DND-41 (cell line): Measurements from ENCODE around the gene TRMO.

ENCODE experiments used
- ATAC-seq: fragments of 200-7000 bp; cut with Tn5 transposase; 3 replicates; pipeline ENCODE4 v1.9.1; 2021; ENCODE audit warnings: low read depth; ENCODE audit not compliant: insufficient read depth
- DNase-seq: peaks from one replicate; pipeline ENCODE4 v3.0.0-alpha.2; 2020
- H2AFZ ChIP-seq: 2 replicates; pipeline ENCODE4 v1.6.0; 2012; ENCODE audit warnings: low read depth, low read length
- H3K27ac ChIP-seq: 2 replicates; pipeline ENCODE4 v1.5.1; 2012; ENCODE audit warnings: low read length, inconsistent platforms
- H3K27me3 ChIP-seq: fragments of 200-600 bp; sonication (generic); 2 replicates; pipeline ENCODE4 v1.6.0; 2012; ENCODE audit warnings: low read length, mild to moderate bottlenecking, inconsistent platforms; ENCODE audit not compliant: insufficient read depth, poor library complexity
- H3K36me3 ChIP-seq: 2 replicates; pipeline ENCODE4 v1.5.1; 2012; ENCODE audit warnings: low read length, inconsistent platforms; ENCODE audit not compliant: insufficient read depth
- H3K4me1 ChIP-seq: 2 replicates; pipeline ENCODE4 v1.5.1; 2012; ENCODE audit warnings: mild to moderate bottlenecking, low read length; ENCODE audit not compliant: insufficient read depth
- H3K4me2 ChIP-seq: 2 replicates; pipeline ENCODE4 v1.6.0; 2012; ENCODE audit warnings: mild to moderate bottlenecking, moderate library complexity, low read length, inconsistent platforms; ENCODE audit not compliant: insufficient read depth
- H3K4me3 ChIP-seq, 2 experiments: fragments of 200-600 bp in 1 of 2; shearing (Covaris generic) in 1 of 2; 2 replicates each; pipeline ENCODE4 v1.5.1; 2012 to 2016; ENCODE audit warnings: inconsistent platforms in 2 of 2, low read length in 2 of 2, mild to moderate bottlenecking in 2 of 2, low read depth in 1 of 2, moderate library complexity in 1 of 2
- H3K79me2 ChIP-seq: 2 replicates; pipeline ENCODE4 v1.6.0; 2012; ENCODE audit warnings: low read length, inconsistent platforms; ENCODE audit not compliant: insufficient read depth
- H3K9ac ChIP-seq: 2 replicates; pipeline ENCODE4 v1.6.0; 2012; ENCODE audit warnings: low read depth, mild to moderate bottlenecking, inconsistent platforms, low read length, moderate library complexity
- H3K9me3 ChIP-seq: 2 replicates; pipeline ENCODE4 v1.5.1; 2012; ENCODE audit warnings: low read length, moderate library complexity, mild to moderate bottlenecking, inconsistent platforms; ENCODE audit not compliant: insufficient read depth, severe bottlenecking
- H4K20me1 ChIP-seq: 2 replicates; pipeline ENCODE4 v1.6.0; 2012; ENCODE audit warnings: low read length; ENCODE audit not compliant: insufficient read depth
- EZH2 ChIP-seq: IDR thresholded peaks from 3 replicates; pipeline ENCODE4 v1.6.1; 2012; ENCODE audit warnings: borderline replicate concordance, low read depth, mild to moderate bottlenecking, moderate library complexity, low read length, inconsistent platforms; ENCODE audit not compliant: severe bottlenecking
- TF ChIP-seq, protein P1 (sequence below): IDR thresholded peaks from 2 replicates; pipeline ENCODE4 v1.5.1; 2012; ENCODE audit warnings: borderline replicate concordance, low read length, moderate library complexity, mild to moderate bottlenecking; ENCODE audit not compliant: poor library complexity, severe bottlenecking; ENCODE audit errors: extremely low read depth

TRMO gene

DNA sequence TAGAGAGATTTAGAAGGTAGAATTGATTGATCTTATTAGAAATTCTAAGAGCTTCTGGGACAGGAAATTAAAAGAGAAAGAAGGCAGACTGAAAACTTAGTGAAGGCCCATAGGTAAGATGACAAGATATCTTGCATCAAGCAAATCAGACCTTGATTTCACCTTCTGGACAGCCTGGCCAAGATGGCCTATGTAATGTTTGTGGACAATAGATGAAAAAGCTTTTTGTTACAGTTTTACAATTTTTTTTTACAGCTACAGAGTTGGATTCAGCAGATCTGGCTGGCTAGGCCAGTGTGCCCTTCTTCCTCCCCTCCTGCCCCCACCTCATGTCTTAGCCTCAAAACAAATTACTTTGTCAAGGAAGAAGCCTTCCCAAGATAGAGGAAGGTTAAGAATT lies 37.3 kb upstream of the TRMO start:
- H3K79me2 ChIP-seq: no peaks in the 10 kb centered on the region
- no peak overlapping the region for H3K4me2 ChIP-seq
- H4K20me1 ChIP-seq: no peaks in the 10 kb centered on the region
- H3K9me3 ChIP-seq: no peaks in the 10 kb centered on the region
- ATAC-seq: no peak
- no peak overlapping the region for H3K9ac ChIP-seq
- H3K4me3 ChIP-seq: no peak overlapping the region
- no peaks in the 10 kb centered on the region for H3K27me3 ChIP-seq
- no peak overlapping the region for H2AFZ ChIP-seq
- no peaks in the 10 kb centered on the region for H3K36me3 ChIP-seq
- H3K4me1 ChIP-seq: no peaks in the 10 kb centered on the region
- H3K27ac ChIP-seq: no peak overlapping the region
- no peak for TF ChIP-seq EZH2
- TF ChIP-seq, protein P1, sequence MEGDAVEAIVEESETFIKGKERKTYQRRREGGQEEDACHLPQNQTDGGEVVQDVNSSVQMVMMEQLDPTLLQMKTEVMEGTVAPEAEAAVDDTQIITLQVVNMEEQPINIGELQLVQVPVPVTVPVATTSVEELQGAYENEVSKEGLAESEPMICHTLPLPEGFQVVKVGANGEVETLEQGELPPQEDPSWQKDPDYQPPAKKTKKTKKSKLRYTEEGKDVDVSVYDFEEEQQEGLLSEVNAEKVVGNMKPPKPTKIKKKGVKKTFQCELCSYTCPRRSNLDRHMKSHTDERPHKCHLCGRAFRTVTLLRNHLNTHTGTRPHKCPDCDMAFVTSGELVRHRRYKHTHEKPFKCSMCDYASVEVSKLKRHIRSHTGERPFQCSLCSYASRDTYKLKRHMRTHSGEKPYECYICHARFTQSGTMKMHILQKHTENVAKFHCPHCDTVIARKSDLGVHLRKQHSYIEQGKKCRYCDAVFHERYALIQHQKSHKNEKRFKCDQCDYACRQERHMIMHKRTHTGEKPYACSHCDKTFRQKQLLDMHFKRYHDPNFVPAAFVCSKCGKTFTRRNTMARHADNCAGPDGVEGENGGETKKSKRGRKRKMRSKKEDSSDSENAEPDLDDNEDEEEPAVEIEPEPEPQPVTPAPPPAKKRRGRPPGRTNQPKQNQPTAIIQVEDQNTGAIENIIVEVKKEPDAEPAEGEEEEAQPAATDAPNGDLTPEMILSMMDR: no peak
- DNase-seq: no peak

DNA sequence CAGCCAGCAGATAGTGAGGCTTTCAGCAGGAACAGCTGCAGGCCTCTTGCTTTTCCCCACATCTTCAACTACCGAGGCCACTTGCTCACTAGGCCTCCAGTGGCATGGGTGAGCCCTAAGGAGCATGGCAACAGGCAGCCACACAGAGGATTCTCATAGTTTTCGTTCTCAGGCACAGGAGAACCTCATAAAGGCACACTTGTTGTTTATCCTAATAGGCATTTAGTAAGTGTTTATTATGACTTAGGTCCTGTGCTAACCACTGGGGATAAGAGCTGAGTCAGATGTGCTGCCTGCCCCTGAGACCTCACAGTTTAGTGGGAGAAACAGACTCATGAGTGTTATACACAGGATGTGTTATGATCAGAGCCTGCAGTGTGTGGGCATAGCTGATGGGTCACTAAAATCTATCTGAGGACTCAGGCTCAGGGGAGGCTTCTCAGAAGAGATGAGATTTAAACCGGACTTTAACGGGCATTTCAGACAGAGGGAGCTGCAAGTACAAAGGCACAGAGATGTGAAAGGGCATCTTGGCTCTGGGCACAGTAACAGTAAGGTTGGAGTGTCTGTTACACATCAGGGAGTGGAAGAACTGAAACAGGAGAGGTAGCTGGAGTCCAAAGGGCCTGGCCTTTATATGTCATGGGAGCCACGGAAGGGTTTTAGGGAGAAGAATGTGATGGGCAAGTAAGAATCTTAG lies 36.7 kb upstream of the TRMO start:
- H3K79me2 ChIP-seq: no peaks in the 10 kb centered on the region
- H3K4me1 ChIP-seq: no peaks in the 10 kb centered on the region
- TF ChIP-seq EZH2: no peak
- TF ChIP-seq, protein P1: no peak
- no peak overlapping the region for H3K4me2 ChIP-seq
- H3K9me3 ChIP-seq: no peaks in the 10 kb centered on the region
- H2AFZ ChIP-seq: no peak overlapping the region
- H3K9ac ChIP-seq: no peak overlapping the region
- ATAC-seq (no peak), DNase-seq (no peak)
- no peaks in the 10 kb centered on the region for H4K20me1 ChIP-seq
- no peak overlapping the region for H3K4me3 ChIP-seq
- H3K27me3 ChIP-seq: no peaks in the 10 kb centered on the region
- no peaks in the 10 kb centered on the region for H3K36me3 ChIP-seq
- no peak overlapping the region for H3K27ac ChIP-seq

DNA sequence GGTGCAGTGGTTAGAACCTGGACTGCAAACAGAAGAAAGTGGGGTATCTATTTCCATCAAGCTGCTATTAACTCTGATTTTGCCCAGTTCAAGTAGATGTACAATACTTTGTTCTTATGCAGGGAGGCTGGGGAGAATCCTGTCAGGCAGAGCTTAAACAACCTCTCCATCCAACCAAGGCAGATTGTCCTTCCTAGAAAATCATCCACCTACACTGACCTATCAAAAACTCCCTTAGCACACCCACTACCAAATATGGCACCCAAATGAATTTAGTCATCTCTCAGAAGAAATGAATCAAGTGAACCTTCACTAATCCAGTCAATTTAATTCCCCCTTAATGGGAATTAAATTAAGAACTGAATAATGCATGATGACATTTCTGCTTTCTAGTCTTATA lies 34.0 kb upstream of the TRMO start:
- no peak overlapping the region for H2AFZ ChIP-seq
- H3K36me3 ChIP-seq: no peaks in the 10 kb centered on the region
- H3K4me3 ChIP-seq: no peak overlapping the region
- no peak overlapping the region for H3K27ac ChIP-seq
- TF ChIP-seq, protein P1: no peak
- TF ChIP-seq EZH2: no peak
- DNase-seq: no peak
- no peaks in the 10 kb centered on the region for H3K27me3 ChIP-seq
- no peaks in the 10 kb centered on the region for H3K79me2 ChIP-seq
- no peaks in the 10 kb centered on the region for H3K9me3 ChIP-seq
- H3K4me2 ChIP-seq: no peak overlapping the region
- H4K20me1 ChIP-seq: no peaks in the 10 kb centered on the region
- H3K4me1 ChIP-seq: no peaks in the 10 kb centered on the region
- ATAC-seq: no peak
- no peak overlapping the region for H3K9ac ChIP-seq
